ENCODE measurements around the gene PDE7B.
A peak's percentile ranks its signal among the peaks of the same experiment; 100 is the strongest.
"Not testable (repeated sequence)": the region's sequence is repeated elsewhere in the genome, so short reads cannot be mapped to it uniquely, and the experiment has no call there.

PDE7B gene

DNA sequence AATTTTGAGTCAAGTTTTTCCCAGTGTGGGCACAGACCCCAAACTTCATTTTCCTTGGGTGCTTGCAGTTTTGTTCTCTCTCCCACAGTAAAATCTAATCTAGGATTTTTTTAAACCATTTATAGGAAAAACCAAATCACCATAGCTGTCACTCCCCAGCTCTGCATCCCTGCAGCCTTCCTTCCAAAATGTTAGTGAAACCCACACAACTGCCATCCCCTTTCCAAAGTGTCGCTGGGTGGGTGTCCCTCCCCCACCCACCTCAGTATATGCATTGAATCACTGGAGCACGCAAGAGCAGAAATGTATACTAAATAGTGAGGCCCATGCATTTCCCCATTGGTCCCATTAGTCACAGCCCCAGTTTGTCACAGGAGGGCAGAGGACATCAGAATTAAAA is 260.3 kb downstream of the PDE7B start:
- DNase-seq (ENCODE audit: low read depth) = no peak

DNA sequence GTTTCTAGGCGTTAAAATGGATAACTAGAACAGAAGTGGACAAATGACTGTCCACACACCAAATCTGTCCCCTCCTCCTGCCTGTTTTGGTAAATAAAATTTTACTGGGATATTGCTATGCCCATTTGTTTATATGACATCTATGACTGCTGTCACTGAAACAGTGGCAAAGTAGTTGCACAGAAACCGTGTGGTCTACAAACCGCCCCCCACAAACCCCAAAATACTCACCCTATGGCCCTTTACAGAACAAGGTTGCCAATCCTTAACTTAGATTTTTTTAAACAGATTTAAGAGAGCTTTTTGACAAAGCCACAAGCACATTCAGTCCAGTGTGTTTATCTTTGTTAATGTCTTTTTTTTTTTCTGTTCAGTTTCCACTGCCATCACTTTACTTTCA is 260.8 kb downstream of the PDE7B start:
- no peak for DNase-seq (ENCODE audit: low read depth)

DNA sequence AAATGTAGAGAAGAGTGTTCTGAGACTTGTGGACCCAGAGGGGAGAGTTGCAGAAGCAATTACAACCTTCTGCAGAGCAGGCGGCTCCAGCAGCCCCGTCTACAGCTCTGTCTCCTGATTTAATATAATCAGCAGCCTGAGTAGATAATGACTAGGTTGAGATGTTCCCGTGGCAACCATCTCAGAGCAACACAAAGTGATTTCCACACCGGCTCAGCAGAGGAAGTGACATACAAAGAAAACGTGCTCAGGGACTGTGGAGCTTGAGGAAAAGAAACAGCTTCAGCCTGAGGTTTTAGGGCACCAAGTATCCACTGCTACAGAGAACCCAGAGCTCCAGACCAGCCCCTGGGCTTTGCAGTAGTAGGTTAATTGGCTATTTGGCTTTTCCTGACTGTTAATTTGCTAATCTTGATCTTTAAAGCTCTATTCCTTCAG is 262.3 kb downstream of the PDE7B start:
- peak; percentile 84 for DNase-seq (ENCODE audit: low read depth)

DNA sequence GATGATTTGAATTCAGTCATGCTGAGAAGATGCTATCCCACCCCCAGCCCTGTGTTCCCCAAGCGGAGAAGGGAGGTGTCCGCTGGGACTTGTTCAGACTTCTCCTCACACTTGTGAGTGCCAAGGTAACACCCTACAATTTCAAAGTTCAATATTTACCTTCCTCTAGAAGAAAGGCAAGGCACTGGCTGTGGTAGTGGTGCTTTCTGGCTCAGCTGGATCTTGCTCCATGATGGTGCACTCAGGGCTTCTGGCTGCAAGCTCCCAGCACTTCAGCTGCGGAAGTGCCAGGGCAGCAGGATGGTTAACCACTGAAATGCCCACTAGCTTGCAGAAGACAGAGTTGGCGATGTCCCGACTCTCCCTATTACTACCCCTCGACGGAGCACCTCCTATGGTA is 263.2 kb downstream of the PDE7B start:
- DNase-seq (ENCODE audit: low read depth) = no peak

DNA sequence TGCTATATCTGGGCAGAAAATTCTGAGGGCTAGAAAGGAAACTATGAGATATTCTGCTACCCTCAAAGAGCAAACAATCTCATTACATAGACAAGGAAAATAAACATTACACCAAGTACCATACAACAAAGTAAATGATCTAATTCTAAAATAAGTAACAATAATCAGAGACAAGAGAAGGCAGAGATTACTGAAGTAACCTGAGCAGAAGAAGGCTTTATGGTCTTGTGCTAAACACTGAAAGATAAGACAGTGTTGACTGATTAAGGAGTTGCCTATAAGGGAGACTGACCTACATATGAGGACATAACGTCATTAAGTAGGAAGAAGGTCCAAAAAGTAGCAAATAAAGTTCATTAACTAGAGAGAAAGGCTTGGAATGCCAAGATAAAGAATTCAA is 264.4 kb downstream of the PDE7B start:
- no peak for DNase-seq (ENCODE audit: low read depth)

DNA sequence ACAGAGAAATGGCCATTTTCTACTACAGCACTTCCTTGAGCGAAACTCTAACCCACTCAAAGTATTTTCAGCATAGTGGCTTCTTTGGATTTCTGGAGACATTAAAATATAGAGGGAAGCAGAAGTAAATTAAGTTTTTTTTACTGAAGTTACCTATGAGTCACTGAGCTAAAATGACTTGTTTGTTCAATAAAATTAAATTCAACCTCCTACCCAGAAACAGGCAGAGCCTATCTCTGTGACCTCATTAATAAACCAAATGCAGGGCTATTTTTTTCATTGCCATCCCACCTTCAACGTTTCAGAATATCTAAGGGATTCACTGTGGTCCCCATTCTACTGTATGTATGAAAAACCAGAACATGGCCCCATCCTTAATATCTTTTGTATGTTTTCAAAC is 265.6 kb downstream of the PDE7B start:
- DNase-seq (ENCODE audit: low read depth) = no peak

DNA sequence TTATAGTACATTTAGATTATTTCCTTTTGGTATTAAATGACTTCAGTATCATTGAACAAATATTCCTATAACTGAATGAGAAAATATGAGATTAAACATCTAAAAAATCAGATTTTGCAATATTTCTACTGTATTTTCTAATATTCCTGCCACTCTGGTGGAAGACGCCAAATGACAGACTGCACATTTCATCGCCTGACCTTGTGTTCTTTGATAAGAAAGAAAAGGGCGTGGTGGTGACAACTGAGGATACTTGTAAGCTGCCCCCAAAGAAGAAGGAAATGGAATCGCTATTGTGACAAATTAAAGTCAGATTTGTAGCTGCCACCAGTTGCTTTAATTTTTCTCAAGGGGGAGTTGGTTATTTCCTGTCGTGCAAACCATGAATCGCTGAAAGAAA is 267.3 kb downstream of the PDE7B start:
- no peak for DNase-seq (ENCODE audit: low read depth)

DNA sequence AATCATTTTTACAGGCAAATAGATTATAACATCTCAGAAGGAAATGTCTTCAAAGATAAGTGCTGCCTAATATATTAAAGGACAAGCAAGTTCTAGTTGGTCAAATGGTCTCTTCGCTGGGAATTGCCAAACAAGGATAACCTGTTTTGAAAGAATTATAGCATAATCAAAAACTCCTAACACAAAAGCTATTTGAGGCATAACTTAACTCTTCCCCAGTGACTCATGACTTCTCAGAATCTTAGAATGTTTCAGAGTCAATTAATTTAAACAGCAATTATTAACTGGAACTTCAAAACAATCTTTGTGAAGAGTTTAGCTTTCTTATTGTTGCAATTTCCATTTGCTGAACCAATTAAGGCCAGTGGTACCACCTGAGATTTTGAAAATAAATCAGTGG is 272.0 kb downstream of the PDE7B start:
- no peak for DNase-seq (ENCODE audit: low read depth)

DNA sequence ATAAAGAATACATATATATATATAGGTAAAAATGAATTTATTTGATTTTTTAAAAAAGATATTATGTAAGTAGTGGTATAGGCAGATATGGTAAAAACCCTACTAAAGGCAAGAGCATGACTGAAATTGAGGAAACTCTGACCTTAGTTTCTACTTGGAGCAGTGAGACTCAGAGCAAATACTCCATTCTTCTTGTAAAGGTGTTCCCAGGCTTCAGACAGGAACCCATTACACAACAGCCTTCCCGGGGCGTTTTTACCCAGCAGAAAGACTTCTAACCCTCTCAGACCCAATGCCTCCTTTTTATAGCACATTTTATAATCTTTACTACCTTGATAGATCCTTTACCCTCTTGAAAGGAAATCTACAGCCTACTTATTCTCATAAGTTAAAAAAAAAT is 274.1 kb downstream of the PDE7B start:
- DNase-seq (ENCODE audit: low read depth) = no peak

DNA sequence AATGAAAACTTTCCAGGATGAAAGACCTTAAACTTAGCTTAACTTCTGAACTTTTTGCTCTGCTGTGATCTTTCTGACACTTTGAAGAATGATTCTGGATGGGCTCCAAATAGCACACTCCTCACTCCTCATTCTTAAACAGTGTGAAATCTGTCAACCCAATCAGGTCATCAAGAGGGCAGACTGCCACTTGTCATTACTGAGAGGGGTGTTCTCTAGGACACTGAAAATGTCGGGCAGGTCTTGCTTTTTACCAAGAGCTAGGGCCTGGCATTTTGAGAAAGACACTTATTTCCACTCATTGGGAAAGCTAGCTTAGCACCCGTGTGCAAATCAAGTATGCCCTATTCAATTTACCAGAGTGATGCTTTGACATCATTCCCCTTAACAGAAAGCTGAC is 276.4 kb downstream of the PDE7B start:
- DNase-seq (ENCODE audit: low read depth) = no peak

DNA sequence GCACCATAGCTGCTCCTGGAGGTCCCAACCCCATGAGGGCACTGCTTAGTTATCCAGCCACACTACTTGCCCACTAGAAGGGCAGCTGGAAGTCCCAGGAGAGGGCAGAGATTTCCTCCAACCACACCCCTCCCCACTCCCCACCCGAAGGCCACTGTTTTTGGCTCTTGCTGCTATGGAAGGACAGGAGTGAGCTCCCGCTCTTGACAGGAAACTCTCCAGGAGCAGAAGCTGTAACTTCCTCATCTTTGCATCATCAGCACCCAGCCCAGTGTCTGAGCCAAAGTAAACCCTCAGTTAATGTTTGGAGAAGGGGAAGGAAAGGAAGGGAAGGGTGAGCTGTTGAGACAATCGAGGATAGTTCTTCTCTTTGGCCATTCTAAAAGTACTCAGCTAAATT is 277.9 kb downstream of the PDE7B start:
- no peak for DNase-seq (ENCODE audit: low read depth)

DNA sequence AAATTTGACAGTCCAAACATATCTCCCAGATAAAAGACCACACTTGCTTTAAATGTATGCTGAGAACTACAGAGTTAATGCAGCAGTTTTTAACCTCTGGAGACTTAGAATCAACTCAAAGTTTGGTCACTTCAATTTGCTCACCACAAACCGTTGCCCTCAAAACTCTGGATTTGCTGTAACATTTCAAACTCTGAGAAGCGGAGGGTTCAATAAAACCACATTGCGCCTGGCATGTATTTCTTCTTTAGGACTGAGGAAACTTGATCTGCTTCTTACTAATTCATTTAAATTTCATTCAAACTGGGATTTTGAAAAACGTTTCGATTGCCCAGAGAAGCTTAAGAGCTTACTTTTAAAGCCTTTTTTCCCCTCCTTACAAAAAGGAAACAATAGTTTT is 282.8 kb downstream of the PDE7B start:
- DNase-seq (ENCODE audit: low read depth) = no peak

DNA sequence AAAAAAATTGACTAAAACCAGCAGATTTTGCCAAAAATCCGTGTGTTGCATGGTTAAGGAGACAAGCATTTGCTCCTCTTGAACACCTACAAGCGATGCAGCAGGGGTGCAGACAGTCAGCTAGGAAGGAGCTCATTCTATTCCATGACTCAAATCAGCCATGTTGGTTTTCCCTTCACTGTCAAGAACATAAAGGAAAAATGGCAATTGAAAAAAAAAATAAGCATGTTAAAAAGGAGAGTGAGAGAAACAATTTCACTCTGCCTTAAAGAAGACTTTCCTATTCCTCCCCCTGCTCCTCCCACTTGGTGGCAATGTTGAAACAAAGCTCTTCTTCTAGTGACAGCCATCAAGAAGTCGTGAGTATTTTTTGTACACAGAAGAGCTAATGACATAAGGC is 283.2 kb downstream of the PDE7B start:
- DNase-seq (ENCODE audit: low read depth) = no peak

DNA sequence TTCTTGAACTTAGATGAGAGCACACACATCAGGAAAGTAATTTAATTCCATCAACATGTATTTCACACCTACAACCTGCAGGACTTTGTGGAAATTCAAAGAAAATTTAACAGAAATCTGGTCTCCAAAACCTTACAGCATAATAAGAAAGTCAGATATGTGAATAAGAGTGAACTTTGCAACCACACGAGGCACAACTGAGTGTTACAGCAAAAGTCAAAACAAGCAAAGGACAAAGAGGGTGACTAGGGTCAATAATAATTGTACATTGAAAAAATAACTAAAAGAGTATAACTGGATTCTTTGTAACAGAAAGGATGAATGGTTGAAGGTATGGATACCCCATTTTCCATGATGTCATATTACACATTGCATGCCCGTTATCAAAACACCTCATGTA is 284.8 kb downstream of the PDE7B start:
- DNase-seq (ENCODE audit: low read depth) = no peak

DNA sequence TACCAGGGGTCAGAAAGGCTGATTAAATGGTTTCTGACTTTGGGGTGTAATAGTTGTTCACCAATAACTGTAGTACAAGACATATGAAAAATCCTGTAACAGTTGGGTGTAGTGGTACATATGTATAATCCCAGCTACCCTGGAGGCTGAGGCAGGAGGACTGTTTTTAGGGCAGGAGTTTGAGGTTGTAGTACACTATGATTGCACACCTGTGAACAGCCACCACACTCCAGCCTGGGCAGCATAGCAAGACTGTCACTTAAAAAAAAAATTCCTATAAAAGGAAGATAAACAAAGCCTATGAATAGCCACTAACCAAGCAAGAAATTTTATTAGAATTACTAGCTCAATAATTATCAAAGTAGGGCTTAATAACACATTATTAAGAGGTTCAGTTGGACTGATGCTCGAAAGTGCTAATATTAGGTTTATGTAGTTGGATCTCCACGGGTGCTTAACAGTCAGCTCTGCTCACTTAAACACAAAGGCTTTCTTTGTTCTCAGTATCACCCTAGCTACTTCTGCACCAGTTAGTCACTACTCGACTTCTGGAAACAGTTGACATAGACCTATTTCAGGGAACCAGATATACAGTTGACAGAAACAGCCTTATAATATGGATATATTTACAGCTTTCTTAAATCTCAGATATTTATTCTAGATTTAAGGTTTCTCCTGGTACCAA is 285.6 kb downstream of the PDE7B start:
- DNase-seq (ENCODE audit: low read depth) = no peak

DNA sequence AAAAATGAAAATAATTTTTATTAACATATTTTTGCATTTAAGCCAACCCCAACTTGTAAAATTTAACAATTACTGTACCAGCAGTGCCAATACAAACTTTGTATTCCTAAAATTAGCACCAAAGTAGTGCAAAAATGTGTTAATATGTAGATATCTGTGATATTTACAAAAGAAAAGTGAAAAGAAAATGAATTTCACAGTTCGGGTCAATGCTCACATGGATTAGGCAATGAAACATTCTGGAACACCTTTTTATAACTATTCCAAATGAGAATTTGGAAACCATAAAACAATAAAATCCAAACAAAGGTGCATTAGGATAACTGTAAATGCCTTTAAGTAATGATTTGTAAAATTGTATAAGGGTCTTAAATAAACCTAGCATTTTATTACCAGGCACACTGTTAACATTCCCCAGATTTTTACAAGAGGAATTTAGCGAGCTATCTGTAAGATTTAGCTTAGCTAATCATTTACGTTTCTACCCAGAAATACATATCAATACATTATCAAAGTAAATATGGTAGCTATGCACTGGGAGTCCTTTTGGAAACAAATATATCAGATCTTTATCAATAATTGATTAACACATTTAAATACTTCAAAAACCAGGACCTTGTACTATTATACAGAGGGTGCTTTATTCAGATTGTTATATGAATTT is 286.4 kb downstream of the PDE7B start:
- no peak for DNase-seq (ENCODE audit: low read depth)

DNA sequence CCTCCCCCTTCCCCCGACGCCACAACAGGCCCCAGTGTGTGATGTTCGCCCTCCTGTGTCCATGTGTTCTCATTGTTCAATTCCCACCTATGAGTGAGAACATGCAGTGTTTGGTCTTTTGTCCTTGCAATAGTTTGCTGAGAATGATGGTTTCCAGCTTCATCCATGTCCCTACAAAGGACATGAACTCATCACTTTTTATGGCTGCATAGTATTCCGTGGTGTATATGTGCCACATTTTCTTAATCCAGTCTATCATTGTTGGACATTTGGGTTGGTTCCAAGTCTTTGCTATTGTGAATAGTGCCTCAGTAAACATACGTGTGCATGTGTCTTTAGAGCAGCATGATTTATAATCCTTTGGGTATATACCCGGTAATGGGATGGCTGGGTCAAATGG is 287.6 kb downstream of the PDE7B start:
- DNase-seq (ENCODE audit: low read depth) = not testable (repeated sequence)

DNA sequence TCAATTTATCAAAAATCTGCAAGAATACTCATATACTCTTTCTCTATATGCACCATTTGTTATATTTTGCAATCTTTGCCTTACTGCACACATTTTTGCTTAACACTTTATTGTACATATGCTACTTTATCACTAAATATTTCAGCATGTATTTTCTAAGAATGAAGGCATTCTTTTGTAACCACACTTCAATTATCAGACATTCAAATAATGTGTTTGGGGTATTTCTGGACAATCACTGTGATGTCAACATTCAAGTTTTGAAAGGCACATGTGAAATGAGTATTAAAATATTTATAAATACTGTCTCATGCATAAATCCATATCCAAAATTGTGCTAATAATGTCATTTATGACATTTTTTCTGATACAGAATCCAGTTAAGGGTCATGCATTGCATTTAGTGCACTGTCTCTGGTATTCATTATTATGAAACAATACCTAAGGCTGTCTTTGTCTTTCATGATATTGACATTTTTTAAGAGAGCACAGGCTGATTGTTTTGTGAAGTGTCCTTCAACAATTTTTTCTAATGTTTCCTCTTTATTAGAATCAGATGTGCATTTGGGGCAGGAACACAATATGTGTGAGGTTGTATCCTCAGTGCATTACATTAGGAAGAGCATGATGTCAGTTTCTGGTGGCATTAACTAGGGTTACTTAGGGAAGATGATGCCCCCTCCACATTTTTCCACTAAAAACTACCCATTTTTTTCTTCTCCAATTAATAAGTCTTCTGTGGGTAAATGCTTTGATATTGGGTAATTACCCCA is 292.9 kb downstream of the PDE7B start:
- no peak for DNase-seq (ENCODE audit: low read depth)

DNA sequence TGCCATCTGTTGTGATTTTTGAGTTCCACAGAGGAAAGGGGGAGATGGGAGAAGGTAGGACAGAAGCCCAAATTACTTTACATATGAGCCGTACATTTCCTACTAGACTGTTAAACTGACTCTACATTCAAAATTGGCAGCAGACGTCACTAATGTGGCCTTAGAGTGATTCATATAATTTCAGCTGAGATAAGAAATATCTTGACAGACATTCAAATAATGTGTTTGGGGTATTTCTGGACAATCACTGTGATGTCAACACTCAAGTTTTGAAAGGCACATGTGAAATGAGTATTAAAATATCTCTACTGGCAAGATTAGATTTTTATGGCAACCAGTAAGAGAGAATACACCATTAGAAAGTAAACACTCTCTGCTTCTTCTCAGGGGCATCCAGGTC is 294.6 kb downstream of the PDE7B start:
- DNase-seq (ENCODE audit: low read depth) = no peak

DNA sequence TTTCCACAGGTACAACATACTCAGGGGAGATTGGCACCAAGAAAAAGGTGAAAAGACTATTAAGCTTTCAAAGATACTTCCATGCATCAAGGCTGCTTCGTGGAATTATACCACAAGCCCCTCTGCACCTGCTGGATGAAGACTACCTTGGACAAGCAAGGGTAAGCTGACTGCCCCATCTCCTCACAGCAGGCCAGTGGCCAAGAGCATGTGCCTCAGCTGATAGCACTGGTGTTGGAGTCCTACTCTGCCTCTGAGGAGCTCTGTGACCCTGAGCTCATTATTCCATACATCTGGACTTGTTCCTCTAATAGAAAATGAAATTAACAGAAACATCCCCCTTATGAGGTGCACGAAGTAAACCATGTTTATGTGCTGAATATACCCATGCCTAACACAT is 295.8 kb downstream of the PDE7B start:
- DNase-seq (ENCODE audit: low read depth) = no peak

DNA sequence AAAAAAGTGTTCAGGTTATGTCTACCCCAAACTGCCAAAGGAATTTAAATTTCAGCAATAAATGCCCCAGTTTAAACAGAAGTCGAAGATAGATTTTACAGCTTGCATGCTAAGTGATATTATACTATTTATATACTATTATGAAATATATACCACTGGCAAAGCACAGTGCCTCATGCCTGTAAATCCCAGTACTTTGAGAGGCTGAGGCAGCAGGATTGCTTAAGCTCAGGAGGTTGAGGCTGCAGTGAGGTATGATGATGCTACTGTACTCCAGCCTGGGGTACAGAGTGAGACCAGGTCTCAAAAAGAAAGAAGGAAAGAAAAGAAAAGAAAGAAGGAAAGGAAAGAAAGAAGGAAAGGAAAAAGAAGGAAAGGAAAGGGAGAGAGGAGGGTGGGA is 296.6 kb downstream of the PDE7B start:
- DNase-seq (ENCODE audit: low read depth) = no peak

DNA sequence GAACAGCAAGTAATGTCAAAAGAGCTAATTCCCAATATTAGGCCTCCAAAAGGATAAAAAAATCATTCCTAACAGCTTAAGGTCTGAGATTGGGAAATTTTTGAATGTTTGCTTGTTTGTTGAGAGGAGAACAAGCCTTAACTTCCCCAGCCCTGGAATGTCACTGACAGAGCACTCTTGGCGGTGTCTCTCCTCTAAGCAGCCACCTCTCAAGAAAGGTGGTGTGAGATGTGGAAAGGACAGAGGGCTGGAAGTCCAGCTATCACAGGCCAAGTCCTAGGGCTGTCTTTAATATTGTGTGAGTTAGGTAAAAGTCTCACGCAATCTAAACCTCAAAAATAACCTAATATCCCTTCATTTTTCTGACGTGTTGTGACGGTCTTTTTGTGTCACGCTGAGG is 297.0 kb downstream of the PDE7B start:
- DNase-seq (ENCODE audit: low read depth) = no peak

DNA sequence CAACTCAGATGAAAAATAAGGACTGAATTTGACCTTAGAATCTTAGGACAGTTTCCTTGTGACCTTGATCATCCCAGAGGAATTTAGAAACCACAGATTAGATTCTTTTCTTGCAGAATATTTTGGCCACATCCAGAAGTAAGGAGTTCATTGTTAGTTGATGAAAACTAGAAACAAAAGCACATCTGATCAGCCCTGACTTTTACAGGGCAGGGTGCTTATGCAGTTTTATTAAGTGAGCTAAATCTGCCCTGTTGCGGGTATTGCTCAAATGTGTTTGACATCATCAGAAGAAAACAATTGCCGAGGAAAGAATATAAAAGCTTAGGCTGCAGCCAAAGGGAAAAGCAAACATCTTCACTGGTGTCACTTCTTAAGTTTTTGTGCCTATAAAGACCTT is 297.8 kb downstream of the PDE7B start:
- peak; percentile 25 for DNase-seq (ENCODE audit: low read depth)

Measured in GM04504 (cell line).